Measurements from ENCODE around the gene GOPC.

GRCh38 chr6:117555882-117556498 lies 46.3 kb downstream of the GOPC start:
- no peak for TF ChIP-seq GATA3 (IDR thresholded peaks at IDR 0.05; ENCODE audit: low read depth, low read length)
- TF ChIP-seq GATA2 (IDR thresholded peaks at IDR 0.05; ENCODE audit: low read depth, low read length): no peak
